Bronchial epithelial cell (primary cell): Measurements from ENCODE around the gene RBAK. TPM values are rescaled to one million over a fixed set of nuclear protein-coding genes. Genes with fewer than 3 reads are reported as not detected.
"Not testable (repeated sequence)": the region's sequence is repeated elsewhere in the genome, so short reads cannot be mapped to it uniquely, and the experiment has no call there.

Source experiments
- DNase-seq: peaks from one replicate; pipeline ENCODE4 v3.0.0-alpha.2; 2010; ENCODE audit warnings: low read depth
- FAIRE-seq: peaks from 2 replicates; lab custom pipeline; 2011; peaks lifted over from hg19 to GRCh38; lab: Jason Lieb, UNC
- H3K27me3 ChIP-seq: 2 replicates; pipeline ENCODE4 v1.5.1; 2011; ENCODE audit warnings: low read length; ENCODE audit not compliant: control insufficient read depth, insufficient read depth
- H3K36me3 ChIP-seq: 2 replicates; pipeline ENCODE4 v1.5.1; 2011; ENCODE audit warnings: low read length; ENCODE audit not compliant: control insufficient read depth, insufficient read depth
- H3K4me3 ChIP-seq: 2 replicates; pipeline ENCODE4 v1.5.1; 2011; ENCODE audit warnings: mild to moderate bottlenecking, low read depth, low read length, control low read depth
- CTCF ChIP-seq: IDR thresholded peaks from 2 replicates; pipeline ENCODE4 v1.5.1; 2011; ENCODE audit warnings: mild to moderate bottlenecking, moderate library complexity, low read length, control low read depth, inconsistent platforms; ENCODE audit not compliant: insufficient read depth, severe bottlenecking
- total RNA-seq: library from RNA; depleted of rRNA; stranded (reverse); fragments of >200 nt; gene quantifications from 2 replicates; pipeline ENCODE4 v1.2.1, GENCODE V29; 2014

RBAK gene
- total RNA-seq, 1 donor from 2014 or later: 10.0 TPM

GRCh38 chr7:5068521-5068920 lies 22.9 kb downstream of the RBAK start:
- TF ChIP-seq CTCF: no peak
- Histone ChIP-seq H3K27me3 (no peaks in the 10 kb centered on the region), H3K36me3 (peaks cover 6% of the 10 kb centered on the region), H3K4me3 (no peak overlapping the region)
- DNase-seq (no peak), FAIRE-seq (no peak)

- Histone ChIP-seq H3K27me3 (no peaks in the 10 kb centered on the region), H3K36me3 (peaks cover 1% of the 10 kb centered on the region), H3K4me3 (no peak overlapping the region)
- DNase-seq (no peak), FAIRE-seq (no peak)
- TF ChIP-seq CTCF: no peak
Observed at GRCh38 chr7:5070206-5070605, 24.5 kb downstream of the RBAK start.

GRCh38 chr7:5075187-5075586 lies 29.5 kb downstream of the RBAK start:
- FAIRE-seq: not testable (repeated sequence)

GRCh38 chr7:5077740-5078139 lies 32.1 kb downstream of the RBAK start:
- DNase-seq (no peak), FAIRE-seq (no peak)
- H3K4me3 ChIP-seq: no peak overlapping the region
- TF ChIP-seq CTCF: no peak
- H3K27me3 ChIP-seq: no peaks in the 10 kb centered on the region
- no peaks in the 10 kb centered on the region for H3K36me3 ChIP-seq

More at GRCh38 chr7:5075187-5075586, 29.5 kb downstream of the RBAK start:
- not testable (repeated sequence) for DNase-seq, H3K27me3 ChIP-seq, H3K36me3 ChIP-seq, H3K4me3 ChIP-seq

- Histone ChIP-seq H3K4me3 (no peak overlapping the region), H3K36me3 (no peaks in the 10 kb centered on the region), H3K27me3 (no peaks in the 10 kb centered on the region)
- TF ChIP-seq CTCF: no peak
- DNase-seq: no peak
- FAIRE-seq: no peak
Observed at GRCh38 chr7:5082806-5083205, 37.1 kb downstream of the RBAK start.

- FAIRE-seq: peak; percentile 90
Observed at GRCh38 chr7:5083311-5083711, 37.7 kb downstream of the RBAK start.

More at GRCh38 chr7:5083311-5083711, 37.7 kb downstream of the RBAK start:
- Histone ChIP-seq H3K27me3 (no peaks in the 10 kb centered on the region), H3K36me3 (no peaks in the 10 kb centered on the region), H3K4me3 (no peak overlapping the region)
- no peak for TF ChIP-seq CTCF
- DNase-seq: no peak
